Activated T-cell treated with anti-CD3 and anti-CD28 coated beads, Interleukin-2, amount 50 U/mL, for 72 hours (primary cell): ENCODE measurements around the gene ZMAT2. TPM values are rescaled to one million over a fixed set of nuclear protein-coding genes. Genes with fewer than 3 reads are reported as not detected.
"Not testable (repeated sequence)": the region's sequence is repeated elsewhere in the genome, so short reads cannot be mapped to it uniquely, and the experiment has no call there.

Source experiments
- ATAC-seq, 2 donors: fragments of 150-1000 bp; cut with Tn5 transposase; replicated peaks in 1 of 2; 2 replicates each; pipeline ENCODE4 v1.10.0; 2021; ENCODE audit warnings: moderate library complexity in 2 of 2, mild to moderate bottlenecking in 1 of 2
- DNase-seq, 2 donors: peaks; one replicate each; pipeline ENCODE4 v3.0.0; 2021 to 2022; ENCODE audit warnings: mixed read lengths in 1 of 2
- H3K27ac Mint-ChIP-seq: one replicate; pipeline ENCODE4 v1.8.0; 2022; ENCODE audit warnings: mild to moderate bottlenecking, moderate library complexity, mixed read lengths
- H3K27me3 Mint-ChIP-seq: one replicate; pipeline ENCODE4 v1.8.0; 2022; ENCODE audit warnings: low read depth, mixed read lengths
- H3K36me3 Mint-ChIP-seq, 2 donors: one replicate each; pipeline ENCODE4 v1.8.0; 2022; ENCODE audit warnings: mixed read lengths in 2 of 2, mild to moderate bottlenecking in 1 of 2; ENCODE audit not compliant: insufficient read depth in 2 of 2
- H3K4me1 Mint-ChIP-seq: one replicate; pipeline ENCODE4 v1.8.0; 2022; ENCODE audit warnings: low read depth, mixed read lengths
- H3K4me3 Mint-ChIP-seq, 2 donors: one replicate each; pipeline ENCODE4 v1.8.0; 2022; ENCODE audit warnings: mild to moderate bottlenecking in 2 of 2, mixed read lengths in 2 of 2, moderate library complexity in 2 of 2
- H3K9me3 Mint-ChIP-seq, 2 donors: one replicate each; pipeline ENCODE4 v1.8.0; 2022; ENCODE audit warnings: mixed read lengths in 2 of 2
- total RNA-seq, 2 donors: library from RNA; stranded (reverse); gene quantifications; one replicate each; pipeline ENCODE4 v1.2.3, GENCODE V29; 2022

The ZMAT2 gene
- total RNA-seq, result 10 to 100 TPM; 44.9 to 53.7 TPM

GRCh38 chr5:140700177-140701144, at the start of gene ZMAT2:
Gene ZMAT2 (plus strand): TSS chr5:140700447. CDS start chr5:140700461, 14 bp downstream.
- Mint-ChIP-seq H3K27ac (peak within 1 kb of the TSS; percentile 96), H3K36me3 (peaks cover 18 to 44% of the 10 kb centered on the region in 2 donors), H3K4me3 (peak within 1 kb of the TSS; percentile 97 to 99), H3K4me1 (peaks cover 24% of the 10 kb centered on the region), H3K27me3 (no peaks in the 10 kb centered on the region), H3K9me3 (no peaks in the 10 kb centered on the region)
- peak; percentile 98 to 99 for ATAC-seq
- DNase-seq, result peak; percentile 90 to 96

- Mint-ChIP-seq H3K27ac (peak overlapping the region; percentile 43), H3K36me3 (peaks cover 12 to 35% of the 10 kb centered on the region in 2 donors), H3K4me3 (no peak overlapping the region), H3K9me3 (no peaks in the 10 kb centered on the region), H3K27me3 (no peaks in the 10 kb centered on the region), H3K4me1 (peaks cover 6% of the 10 kb centered on the region)
- DNase-seq (no peak), ATAC-seq (no peak)
These were observed 41.4 kb upstream of the ZMAT2 start for GRCh38 chr5:140658870-140659269.

- H3K27ac Mint-ChIP-seq, H3K27me3 Mint-ChIP-seq, H3K9me3 Mint-ChIP-seq, H3K4me3 Mint-ChIP-seq, DNase-seq, ATAC-seq: not testable (repeated sequence)
- H3K36me3 Mint-ChIP-seq, result peaks cover 17 to 37% of the 10 kb centered on the region in 2 donors
- peaks cover 17% of the 10 kb centered on the region for H3K4me1 Mint-ChIP-seq
These were observed 39.9 kb upstream of the ZMAT2 start for GRCh38 chr5:140660371-140660770.

- peaks cover 43% of the 10 kb centered on the region for H3K4me1 Mint-ChIP-seq
- H3K4me3 Mint-ChIP-seq, result peak overlapping the region; percentile 99 to 100
- no peaks in the 10 kb centered on the region for H3K9me3 Mint-ChIP-seq
- no peak for DNase-seq
- no peak for ATAC-seq
- H3K27me3 Mint-ChIP-seq, result no peaks in the 10 kb centered on the region
- peak overlapping the region; percentile 98 for H3K27ac Mint-ChIP-seq
- H3K36me3 Mint-ChIP-seq, result peaks cover 19 to 28% of the 10 kb centered on the region in 2 donors
These were observed 36.3 kb upstream of the ZMAT2 start for GRCh38 chr5:140664030-140664358.

- DNase-seq, result peak; percentile 97 to 98
- H3K27me3 Mint-ChIP-seq, result no peaks in the 10 kb centered on the region
- H3K4me1 Mint-ChIP-seq, result peaks cover 43% of the 10 kb centered on the region
- peak within 1 kb of the TSS; percentile 99 to 100 for H3K4me3 Mint-ChIP-seq
- ATAC-seq, result peak; percentile 98
- H3K9me3 Mint-ChIP-seq, result no peaks in the 10 kb centered on the region
- H3K36me3 Mint-ChIP-seq, result peaks cover 18 to 30% of the 10 kb centered on the region in 2 donors
- H3K27ac Mint-ChIP-seq, result peak within 1 kb of the TSS; percentile 98
These were observed 35.7 kb upstream of the ZMAT2 start, which contains the start of gene WDR55 for GRCh38 chr5:140664359-140665119. Gene WDR55 (plus strand): TSS chr5:140664904. CDS start chr5:140664913, 9 bp downstream.

GRCh38 chr5:140671035-140671434, 29.2 kb upstream of the ZMAT2 start:
- not testable (repeated sequence) for H3K4me3 Mint-ChIP-seq, H3K27ac Mint-ChIP-seq, H3K27me3 Mint-ChIP-seq, ATAC-seq, DNase-seq, H3K9me3 Mint-ChIP-seq
- Mint-ChIP-seq H3K4me1 (peaks cover 23% of the 10 kb centered on the region), H3K36me3 (peaks cover 10 to 14% of the 10 kb centered on the region in 2 donors)

- Mint-ChIP-seq H3K4me3 (no peak overlapping the region), H3K27ac (peak overlapping the region; percentile 48), H3K36me3 (peaks cover 7 to 10% of the 10 kb centered on the region in 2 donors), H3K9me3 (no peaks in the 10 kb centered on the region), H3K27me3 (no peaks in the 10 kb centered on the region), H3K4me1 (peaks cover 17% of the 10 kb centered on the region)
- no peak for DNase-seq
- no peak for ATAC-seq
These were observed 28.6 kb upstream of the ZMAT2 start for GRCh38 chr5:140671472-140672125.

- Mint-ChIP-seq H3K4me1 (peaks cover 7% of the 10 kb centered on the region), H3K27me3 (no peaks in the 10 kb centered on the region), H3K27ac (no peak overlapping the region), H3K9me3 (no peaks in the 10 kb centered on the region), H3K36me3 (peaks cover 3 to 8% of the 10 kb centered on the region in 2 donors), H3K4me3 (no peak overlapping the region)
- peak in 1 of 2 donors; percentile 54 for ATAC-seq
- peak; percentile 12 to 57 for DNase-seq
These were observed 27.6 kb upstream of the ZMAT2 start for GRCh38 chr5:140672455-140673186.

- no peak within 1 kb of the TSS for H3K27ac Mint-ChIP-seq
- H3K36me3 Mint-ChIP-seq, result peaks cover 1 to 11% of the 10 kb centered on the region in 2 donors
These were observed 26.9 kb upstream of the ZMAT2 start, which contains the start of gene DND1 for GRCh38 chr5:140673187-140673976. Gene DND1 (minus strand): TSS chr5:140673576. CDS start chr5:140673542, 34 bp downstream.

GRCh38 chr5:140674211-140674610, 26.0 kb upstream of the ZMAT2 start:
- DNase-seq (no peak), ATAC-seq (no peak)
- Mint-ChIP-seq H3K36me3 (peaks cover 1 to 11% of the 10 kb centered on the region in 2 donors), H3K9me3 (no peaks in the 10 kb centered on the region), H3K4me1 (no peaks in the 10 kb centered on the region), H3K27ac (no peak overlapping the region), H3K4me3 (no peak overlapping the region), H3K27me3 (no peaks in the 10 kb centered on the region)

More at GRCh38 chr5:140673187-140673976, 26.9 kb upstream of the ZMAT2 start, which contains the start of gene DND1:
- Mint-ChIP-seq H3K27me3 (no peaks in the 10 kb centered on the region), H3K4me3 (no peak within 1 kb of the TSS), H3K4me1 (no peaks in the 10 kb centered on the region), H3K9me3 (no peaks in the 10 kb centered on the region)
- DNase-seq (no peak), ATAC-seq (no peak)

- Mint-ChIP-seq H3K27ac (no peak overlapping the region), H3K36me3 (peaks cover 1 to 10% of the 10 kb centered on the region in 2 donors), H3K4me3 (no peak overlapping the region), H3K9me3 (no peaks in the 10 kb centered on the region), H3K27me3 (no peaks in the 10 kb centered on the region), H3K4me1 (no peaks in the 10 kb centered on the region)
- DNase-seq (no peak), ATAC-seq (no peak)
These were observed 25.6 kb upstream of the ZMAT2 start for GRCh38 chr5:140674629-140675028.
